Glomerular visceral epithelial cell (primary cell): ENCODE results near the gene EEF2.
"Not testable (repeated sequence)": the region's sequence is repeated elsewhere in the genome, so short reads cannot be mapped to it uniquely, and the experiment has no call there.

Source experiments
- DNase-seq: peaks from one replicate; pipeline ENCODE4 v3.0.0-alpha.2; 2016; ENCODE audit errors: extremely low spot score

Gene EEF2

DNA sequence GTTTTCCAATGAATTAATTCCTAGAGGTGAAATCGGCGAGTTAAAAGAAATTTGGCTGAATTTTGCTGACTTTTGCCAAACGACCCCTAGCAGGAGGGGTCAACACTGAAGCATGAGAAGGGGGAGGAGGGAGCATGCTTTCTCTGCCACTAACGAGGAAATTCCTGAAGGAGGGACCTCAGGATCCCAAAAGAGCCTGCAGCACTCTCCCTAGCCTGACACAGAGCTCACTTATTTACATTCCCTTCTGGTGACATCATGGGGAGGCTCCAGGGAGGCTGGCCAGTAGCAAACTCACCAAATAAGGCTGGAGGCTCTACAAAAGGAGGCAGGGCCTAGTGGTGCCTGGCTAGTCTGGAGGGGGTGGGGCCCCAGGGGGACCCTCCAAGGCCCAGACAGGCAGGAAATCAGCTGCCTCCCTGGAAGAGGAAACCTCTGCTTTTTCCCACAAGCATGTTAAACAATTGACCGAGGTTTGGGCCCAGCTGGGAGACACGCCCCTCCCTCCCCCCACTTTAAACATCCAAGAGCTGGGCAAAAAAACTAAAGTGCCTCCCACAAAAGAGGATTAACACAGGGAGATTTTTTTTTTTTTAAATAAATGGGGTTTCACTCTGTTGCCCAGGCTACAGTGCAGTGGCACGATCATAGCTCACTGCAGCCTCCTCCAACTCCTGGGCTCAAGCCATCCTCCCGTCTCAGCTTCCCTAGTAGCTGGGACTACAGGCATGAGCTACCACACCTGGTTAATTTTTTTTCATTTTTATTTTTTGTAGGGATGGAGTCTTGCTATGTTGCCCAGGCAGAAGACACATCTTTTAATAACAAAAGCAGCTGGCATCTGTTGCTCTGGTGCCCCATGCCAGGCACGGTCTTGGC, 16.5 kb downstream of the EEF2 start:
- peak; percentile 99 for DNase-seq

DNA sequence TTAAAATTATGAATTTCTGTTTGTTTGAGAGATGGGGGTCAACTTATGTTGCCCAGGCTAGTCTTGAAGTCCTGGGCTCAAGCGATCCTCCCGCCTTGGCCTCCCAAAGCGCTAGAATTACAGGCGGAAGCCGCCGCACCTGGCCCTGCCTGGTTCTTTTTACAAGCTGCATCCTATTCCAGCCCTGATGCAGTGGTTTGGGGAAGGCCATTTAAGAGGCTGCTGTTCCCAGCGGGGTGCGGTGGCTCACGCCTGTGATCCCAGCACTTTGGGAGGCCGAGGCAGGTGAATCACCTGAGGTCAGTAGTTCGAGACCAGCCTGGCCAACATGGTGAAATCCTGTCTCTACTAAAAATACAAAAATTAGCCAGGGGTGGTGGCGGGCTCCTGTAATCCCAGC, 17.3 kb downstream of the EEF2 start:
- not testable (repeated sequence) for DNase-seq

DNA sequence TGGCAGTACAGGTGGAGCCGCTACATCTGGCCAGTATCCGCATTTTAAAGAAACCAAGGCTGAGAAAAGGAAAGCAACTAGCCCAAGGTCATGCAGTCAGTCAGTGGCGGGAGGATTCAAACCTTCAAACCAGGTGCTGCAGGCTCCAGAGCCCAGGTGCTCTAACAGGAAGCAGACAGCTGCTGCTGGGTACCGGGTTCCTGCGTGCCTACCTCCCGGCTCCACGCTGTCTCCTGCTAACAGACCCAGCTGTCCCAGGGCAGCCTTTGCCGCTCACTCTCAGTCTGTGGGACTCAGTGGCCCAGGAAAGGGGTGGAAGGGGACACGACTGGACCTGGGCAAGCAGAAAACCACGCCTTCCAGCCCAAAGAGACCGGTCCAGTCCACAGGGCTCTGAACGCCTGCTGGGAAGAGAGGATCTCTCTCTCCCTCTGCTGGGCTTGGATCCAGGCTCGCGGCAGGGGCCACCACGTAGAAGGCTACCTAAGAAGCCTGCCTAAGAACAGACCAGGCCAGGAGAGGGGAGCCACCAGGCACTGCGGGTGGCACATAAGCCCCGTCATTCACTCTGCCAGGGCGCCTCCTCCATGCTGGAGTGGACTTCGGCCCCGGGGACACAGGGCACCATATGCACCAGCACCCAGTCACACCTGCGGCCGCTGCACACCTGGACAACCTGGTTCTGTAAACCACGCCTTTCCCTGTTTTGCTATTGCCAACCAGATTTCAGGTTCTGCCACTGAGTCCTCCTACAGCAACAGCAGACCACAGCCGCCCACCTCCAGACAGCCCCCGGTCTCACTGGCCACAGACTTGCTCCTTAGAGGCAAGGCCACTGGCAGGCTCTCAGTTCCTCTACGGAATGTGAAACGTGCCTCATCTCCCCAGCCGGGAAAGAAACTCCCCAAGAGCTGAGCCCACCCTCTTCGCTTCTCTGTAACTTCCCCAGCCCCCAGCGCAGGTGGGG, 18.9 kb downstream of the EEF2 start:
- DNase-seq, result no peak

DNA sequence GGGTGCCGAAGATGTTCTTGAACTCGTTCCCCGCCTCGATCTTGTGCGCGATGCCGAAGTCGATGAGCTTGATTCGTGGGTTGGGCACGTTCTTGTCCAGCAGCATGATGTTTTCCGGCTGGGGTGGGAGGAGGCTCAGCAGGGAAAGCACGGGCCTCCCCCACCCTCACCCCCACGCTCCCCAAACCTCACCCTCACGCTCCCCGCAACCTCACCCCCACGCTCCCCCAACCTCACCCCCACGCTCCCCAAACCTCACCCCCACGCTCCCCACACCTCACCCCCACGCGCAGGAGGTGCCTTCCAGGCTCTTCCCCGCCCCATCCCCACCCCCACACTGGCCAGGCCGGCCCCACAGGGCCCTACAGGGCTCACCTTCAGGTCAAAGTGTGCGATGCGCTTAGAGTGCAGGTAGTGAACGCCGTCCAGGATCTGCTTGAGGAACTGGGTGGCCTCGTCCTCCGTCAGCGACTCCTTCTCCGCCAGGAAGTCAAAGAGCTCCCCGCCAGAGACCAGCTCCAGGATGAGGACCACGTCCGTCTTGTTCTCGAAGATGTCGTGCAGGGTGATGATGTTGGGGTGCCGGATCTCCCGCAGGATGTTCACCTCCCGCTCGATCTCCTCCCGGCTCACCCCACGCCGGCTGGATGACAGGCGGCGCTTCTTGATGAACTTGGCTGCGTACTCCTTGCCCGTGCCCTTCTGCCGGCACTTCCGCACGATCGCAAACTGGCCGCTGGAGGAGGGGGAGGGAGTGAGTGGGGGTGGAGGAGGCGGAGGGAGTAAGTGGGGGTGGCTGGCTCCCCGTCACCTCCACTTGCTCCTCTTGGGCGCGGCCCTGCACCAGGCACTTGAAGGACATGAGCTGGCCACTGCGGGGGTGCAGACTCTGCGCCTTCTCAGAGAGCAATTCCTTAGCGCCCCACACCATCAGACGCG, 20.7 kb downstream of the EEF2 start:
- no peak for DNase-seq

DNA sequence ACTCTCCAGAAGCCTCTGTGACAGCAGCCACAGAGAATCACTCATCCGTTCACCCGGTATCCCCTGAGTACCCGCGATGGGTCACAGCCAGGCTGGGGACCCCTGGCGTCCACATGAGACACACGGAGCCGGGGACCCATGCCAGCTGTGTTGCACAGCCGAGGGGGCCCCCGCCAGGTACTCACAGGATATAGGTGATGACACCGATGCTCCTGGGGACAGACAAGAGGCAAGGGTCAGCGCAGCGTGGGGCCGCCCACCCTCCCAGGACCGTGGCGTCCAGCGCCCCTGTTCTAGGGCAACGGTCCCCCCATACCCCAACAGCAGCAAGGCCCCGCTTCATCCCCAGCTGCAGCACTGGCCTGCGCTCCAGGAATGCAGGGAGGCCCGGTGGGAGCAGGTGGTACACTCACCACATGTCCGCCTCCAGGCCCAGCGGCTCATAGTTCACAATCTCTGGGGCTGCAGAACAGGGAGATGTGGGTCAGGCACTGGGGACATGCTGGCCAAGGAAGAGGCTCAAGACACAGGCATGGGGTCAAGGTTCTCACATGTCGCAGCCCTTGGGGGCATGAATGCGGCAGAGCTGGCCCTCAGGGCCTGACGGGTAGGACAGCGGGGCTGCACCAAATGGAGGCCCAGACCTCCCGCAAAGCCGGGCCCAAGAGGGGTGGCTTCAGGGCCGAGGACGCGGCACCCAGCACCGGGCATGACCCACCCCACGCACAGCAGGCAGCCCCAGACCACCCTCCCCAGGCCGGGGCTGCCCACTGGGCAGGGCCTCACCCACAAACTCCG, 21.6 kb downstream of the EEF2 start:
- no peak for DNase-seq

DNA sequence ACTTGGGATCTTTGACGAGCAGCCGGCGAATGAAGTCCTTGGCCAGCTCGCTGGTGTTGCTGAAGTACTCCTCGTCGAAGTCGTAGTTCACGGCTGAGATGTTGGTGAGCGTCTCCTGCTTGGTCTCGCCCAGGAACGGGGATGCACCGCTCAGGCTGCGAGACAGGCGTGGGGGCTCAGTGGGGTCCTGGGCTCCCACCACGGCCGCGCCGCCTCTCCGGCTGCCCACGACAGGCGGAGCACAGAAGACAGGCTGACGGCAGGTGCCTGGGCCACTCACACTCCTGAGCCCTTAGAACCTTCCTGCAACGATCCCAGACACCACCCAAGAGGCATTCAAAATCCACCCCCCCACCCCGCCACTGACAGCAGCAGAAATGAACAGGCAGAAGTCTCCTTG, 24.3 kb downstream of the EEF2 start:
- no peak for DNase-seq

DNA sequence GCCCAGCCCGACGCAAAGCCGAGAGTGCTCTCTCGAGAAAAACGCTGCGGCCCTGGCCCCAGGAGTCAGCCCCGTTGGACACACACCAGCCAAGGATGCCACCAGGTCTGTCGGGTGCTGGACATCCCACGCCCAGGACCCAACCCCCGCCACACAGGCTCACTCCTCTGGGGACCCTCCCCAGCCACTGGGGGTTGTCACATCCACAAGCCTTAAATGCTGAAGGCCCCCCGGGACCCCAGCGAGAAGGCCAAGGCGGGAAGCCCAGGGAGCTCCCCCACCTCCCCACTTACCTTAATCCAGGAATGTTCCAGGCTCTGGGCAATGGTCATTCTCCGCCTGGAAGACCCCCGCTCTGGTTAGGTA, 25.5 kb downstream of the EEF2 start:
- DNase-seq, result no peak

DNA sequence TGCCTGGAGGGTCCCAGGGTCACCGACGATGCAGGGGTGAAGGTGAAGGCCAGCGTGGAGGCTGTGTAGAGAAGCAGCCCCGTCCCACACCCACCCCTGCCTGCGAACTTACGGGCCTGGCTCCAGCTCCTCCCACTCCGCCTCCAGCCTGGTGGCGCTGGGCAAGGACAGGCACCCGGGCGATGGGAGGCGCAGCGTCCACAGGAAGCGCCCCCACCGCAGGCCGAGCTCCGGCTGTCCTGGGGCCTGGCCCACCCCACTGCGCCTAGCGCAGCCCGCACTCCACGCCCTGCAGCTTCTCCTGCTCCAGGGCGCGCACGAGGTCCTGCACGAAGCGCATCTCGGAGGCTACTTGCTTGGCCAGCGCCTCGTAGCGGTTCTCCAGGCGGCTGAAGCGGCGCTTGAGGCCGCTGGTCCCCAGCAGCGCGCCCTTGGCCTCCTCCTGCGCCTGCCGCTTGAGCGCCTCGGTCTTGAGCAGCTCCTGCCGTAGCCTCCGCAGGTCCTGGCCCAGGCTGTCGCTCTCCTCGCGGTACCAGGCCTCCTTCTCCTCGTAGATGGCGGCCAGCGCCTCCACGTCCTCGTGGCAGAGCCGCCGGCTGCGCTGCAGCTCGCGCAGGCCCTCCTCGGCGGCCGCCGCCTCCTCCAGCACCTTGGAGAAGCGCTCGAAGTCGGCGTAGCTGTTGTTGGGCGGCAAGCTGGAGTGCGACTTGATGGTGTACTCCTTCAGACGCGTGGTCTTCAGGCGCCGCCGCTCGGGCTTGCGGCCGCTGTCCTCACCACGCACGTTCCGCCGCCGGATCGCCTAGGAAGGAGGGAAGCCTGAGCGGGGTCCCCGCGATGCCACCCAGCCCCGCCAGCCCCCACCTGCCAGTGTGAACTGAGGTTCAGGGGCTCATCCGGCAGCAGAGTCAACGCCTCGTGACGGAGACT, 26.2 kb downstream of the EEF2 start:
- no peak for DNase-seq

DNA sequence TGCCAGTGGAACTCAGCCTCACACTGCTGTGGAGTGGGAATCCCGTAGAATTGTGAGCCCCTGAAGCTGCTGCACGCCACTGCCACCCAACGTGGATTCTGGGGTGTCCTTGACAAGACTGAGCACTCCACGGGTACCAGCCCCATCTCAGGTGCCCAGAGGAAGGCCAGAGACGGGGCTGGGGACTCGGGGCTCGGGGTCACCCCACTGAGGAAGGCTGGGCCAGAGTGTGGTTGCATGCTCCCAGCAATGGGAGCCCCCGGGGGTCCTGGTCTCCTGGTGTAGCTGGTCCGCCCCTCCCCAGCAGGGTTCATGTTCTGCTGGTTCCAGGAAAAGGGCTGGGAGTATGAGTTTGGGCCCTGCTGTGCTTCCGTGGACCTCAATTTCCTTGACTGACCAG, 29.6 kb downstream of the EEF2 start:
- no peak for DNase-seq

DNA sequence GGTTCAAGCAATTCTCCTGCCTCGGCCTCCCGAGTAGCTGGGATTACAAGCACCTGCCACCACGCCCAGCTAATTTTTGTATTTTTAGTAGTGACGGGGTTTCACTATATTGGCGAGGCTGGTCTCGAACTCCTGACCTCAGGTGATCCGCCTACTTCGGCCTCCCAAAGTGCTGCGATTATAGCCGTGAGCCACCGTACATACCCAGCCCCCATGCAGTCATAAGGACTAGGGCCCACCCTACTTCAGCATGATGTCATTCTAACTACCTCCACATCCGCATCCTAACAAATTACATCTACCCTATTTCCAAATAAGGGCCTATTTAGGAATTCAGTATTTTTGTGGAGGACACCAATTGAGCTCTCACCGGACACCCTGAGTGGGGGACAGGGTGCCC, 30.0 kb downstream of the EEF2 start:
- DNase-seq, result not testable (repeated sequence)

DNA sequence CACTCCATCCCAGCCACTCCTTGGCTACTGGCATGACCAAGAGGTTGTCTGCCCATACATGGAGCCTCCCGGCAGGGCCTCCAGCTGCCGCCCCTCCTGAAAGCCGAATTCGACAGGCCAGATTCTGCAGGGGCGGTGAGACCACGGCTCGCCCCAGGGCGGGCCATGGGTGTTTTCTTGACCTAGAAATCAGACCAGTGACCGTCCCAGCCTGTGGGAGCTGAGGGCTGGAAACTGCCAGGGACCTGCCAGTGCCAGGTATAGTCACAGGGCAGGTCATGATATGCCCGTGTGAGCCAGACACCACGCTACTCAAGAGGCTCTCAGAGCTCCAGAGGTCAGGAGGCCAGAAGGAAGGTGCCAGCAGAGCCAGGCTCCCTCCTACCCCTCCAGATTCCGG, 31.2 kb downstream of the EEF2 start:
- no peak for DNase-seq

DNA sequence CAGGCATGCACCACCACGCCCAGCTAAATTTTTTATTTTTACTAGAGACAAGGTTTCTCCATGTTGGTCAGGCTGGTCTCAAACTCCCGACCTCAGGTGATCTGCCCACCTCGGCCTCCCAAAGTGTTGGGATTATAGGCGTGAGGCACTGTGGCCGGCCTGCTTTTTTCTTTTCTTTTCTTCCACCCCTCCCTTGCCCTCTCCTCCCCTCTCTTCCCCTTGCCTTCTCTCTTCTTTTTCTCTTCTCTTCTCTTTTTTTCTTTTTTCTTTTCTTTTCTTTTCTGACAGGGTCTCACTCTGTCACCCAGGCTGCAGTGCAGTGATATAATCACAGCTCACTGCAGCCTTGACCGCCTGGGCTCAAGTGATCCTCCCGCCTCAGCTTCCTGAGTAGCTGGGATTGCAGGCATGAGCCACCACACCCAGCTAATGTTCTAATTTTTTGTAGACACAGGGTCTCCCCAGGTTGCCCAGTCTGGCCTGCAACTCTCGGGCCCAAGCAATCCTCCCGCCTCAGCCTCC, 32.4 kb downstream of the EEF2 start:
- not testable (repeated sequence) for DNase-seq

DNA sequence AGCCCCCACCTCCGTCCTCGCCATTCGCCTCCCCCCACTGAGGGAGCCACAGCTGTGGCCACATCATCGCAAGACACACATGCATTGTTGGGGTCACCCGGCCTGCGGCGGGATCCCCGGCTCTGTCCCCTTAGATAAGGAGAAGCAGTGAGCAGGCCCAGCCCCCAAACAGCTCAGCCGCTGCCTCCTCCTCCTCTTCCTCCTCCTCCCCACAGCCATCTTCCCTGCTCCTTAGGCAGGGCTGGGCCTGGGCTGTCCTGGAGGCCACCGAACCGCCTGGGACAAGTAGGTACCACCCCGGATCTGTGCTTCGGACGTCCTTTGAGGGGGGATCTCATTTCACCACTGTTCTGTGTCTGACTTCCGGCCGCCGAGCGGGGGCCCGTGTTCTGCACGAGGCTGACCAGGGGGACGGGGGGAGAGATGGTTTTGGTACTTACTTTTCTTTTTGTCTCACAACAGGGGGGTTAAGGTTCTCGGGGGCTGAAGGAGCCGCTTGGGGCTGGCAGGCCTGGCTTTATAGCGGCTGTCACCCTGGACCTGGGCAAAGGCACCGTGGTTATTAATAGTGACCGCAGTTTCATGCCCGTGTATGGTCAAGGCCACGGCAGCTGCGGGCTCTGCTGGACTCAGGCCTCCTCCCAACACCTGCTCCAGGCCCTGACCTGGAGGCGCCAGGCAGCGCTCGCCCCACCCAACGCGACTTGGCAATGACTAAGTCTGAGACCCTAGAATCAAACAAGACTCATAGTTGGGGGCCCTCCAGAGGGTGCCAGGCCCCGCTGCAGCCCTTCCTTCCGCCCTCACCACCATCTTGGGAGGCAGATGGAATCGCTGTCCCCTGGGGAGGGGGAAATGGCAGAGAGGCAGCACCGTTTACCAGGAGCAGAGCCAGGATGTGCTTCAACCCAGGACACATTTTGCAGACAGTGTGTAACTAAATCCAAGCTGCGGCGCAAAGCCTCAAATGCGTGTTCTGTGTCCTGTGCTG, 34.1 kb downstream of the EEF2 start:
- DNase-seq, result no peak

DNA sequence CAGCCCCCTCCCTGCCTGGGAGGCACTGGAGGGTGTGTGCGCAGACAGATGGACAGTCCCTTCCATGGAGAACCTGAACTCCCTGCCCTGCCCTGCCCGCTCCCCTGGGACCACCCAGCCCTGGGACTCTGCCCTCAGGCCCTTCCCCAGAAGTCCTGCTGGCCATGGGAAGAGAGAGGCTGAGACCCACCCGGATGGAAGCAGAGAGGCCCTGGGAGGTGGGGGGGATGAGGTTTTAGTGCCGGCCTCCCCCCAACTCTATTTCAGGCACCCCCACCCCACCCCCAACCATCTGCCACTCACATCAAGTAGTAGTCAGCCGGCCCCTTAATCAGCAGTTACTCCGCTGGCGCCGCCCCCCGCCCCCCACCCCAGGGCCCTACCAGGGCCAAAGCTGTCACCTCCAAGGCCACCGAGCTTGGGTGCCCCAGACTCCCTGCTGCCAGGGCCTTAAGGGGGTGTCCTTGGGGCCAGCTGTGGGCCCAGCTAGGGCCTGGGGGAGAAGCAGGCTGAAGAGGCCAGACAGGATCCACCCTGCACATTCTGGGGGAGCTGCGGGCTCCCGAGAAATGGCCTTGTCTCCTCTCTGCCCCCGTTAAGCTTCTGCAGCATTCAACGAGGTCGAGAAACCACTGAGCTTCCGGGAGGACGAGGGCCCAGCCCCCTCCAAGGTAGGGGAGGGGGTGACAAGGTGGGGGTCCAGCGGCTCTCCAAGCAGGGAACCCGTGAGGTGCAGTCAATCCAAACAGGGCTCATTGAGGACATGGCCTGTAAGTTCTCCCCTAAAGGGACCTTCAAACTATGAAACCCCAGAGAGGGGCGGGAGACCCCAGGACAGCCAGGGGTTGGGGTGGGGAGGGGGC, 35.0 kb downstream of the EEF2 start:
- DNase-seq, result no peak

DNA sequence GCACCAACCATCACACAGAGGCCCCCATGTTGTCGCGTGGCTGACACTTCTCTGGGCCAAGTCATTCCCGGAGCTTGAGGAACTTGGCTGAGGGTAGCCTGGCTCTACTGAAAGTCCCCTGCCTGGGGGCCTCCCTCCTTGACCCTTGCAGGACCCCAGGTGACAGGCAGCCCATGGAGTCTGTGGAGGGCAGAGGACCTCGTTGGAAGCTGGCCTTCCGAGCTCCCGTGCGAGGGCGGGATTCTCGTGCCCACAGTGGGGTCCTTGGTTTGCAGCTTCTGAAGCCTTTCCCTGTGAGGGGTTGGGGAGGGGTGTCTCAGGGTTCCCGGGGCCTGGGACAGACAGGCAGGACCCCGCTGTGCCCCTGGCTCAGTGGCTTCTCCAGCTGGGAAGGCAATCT, 36.0 kb downstream of the EEF2 start:
- no peak for DNase-seq

DNA sequence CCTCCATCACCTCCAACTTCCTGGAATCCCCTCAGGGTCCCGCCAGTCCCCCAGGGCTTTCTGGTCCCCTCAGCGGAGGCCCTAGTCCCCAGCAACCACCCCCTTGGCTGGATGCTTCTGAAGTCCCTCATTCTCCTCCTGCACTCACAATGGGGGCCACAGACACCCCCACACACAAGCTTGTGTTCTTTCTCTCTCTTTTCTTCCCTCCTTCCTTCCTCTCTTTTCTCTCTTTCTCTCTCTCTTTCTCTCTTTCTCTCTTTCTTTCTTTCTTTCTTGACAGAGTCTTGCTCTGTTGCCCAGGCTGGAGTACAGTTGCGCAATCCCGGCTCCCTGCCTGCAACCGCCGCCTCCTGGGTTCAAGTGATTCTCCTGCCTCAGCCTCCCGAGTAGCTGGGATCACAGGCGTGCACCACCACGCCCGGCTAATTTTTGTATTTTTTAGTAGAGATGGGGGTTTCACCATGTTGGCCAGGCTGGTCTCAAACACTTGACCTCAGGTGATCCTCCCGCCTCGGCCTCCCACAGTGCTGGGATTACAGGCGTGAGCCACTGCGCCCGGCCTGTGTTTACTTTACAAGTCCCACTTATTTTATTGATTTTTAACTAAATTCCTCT, 37.8 kb downstream of the EEF2 start:
- DNase-seq, result not testable (repeated sequence)

DNA sequence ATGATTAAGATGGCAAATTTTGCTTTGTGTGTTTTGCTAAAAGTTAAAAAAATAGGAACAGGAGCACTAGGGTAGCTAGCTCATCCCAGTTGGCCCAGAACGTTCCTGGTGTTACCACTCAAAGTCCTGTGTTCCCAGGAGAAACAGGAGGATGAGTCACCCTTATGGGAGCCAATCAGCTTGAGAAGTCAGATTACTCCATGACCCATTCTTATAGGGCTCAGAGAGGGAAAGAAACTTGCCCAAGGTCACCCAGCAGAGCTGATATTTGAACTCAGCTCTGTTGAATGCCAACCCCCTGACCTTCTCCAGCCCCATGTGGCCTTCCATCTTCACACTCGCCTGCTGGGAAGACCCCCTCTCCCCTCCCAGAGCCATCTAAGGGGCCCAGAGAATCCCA, 39.4 kb downstream of the EEF2 start:
- DNase-seq, result no peak
